NCI-H446 (cell line): ENCODE measurements around the gene IL17D.
A peak's percentile ranks its signal among the peaks of the same experiment; 100 is the strongest.
"Not testable (repeated sequence)": the region's sequence is repeated elsewhere in the genome, so short reads cannot be mapped to it uniquely, and the experiment has no call there.

Experiments used
- DNase-seq, 2 experiments: peaks; one replicate each; lab custom pipeline; 2025; lab: John Stamatoyannopoulos, UW

The IL17D gene, protein sequence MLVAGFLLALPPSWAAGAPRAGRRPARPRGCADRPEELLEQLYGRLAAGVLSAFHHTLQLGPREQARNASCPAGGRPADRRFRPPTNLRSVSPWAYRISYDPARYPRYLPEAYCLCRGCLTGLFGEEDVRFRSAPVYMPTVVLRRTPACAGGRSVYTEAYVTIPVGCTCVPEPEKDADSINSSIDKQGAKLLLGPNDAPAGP

DNA sequence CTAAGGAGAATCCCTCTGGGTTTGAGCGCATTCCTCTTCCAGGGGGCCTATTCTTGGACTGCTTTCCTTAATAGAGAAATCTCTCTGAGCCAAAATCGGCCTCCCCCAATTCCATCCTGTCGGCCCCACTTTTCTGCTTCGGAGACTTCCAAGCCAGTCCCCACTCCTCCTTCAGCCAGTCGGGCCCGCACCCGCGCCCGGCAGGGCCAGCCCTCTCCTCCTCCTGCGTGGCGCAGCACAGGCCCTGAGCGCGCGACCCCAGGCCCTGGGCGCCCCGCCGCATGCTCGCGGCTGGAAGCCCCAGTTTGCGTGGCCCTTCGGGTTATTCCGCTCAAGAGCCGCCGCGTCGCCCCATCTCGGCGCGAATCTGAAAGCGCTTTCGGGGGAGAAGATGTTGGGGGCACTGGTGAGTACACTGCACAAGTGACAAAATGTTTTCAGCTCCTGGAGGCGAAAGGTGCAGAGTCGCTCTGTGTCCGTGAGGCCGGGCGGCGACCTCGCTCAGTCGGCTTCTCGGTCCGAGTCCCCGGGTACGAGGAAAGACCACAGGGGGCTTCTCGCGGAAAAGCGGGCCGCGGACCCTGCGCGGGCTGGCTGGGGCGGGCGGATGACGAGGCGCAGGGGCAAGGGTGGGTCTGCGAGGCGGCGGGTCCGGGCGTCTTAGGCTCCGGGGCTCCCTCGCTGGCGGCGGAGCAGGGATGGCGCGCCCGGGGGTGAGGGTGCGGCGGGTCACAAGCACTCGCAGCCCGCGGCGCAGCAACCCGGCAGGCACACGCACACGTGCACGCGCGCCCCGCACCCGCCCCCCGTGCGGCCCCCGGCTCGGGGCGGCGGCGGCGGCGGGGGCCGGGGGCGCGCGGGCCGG, at the start of gene IL17D:
Gene IL17D, plus strand, starts transcription at position 785 of the 865 bp plus-strand sequence. CDS start 303 bp downstream, outside the sequence.
- peak in 1 of 2 experiments; percentile 23 for DNase-seq

DNA sequence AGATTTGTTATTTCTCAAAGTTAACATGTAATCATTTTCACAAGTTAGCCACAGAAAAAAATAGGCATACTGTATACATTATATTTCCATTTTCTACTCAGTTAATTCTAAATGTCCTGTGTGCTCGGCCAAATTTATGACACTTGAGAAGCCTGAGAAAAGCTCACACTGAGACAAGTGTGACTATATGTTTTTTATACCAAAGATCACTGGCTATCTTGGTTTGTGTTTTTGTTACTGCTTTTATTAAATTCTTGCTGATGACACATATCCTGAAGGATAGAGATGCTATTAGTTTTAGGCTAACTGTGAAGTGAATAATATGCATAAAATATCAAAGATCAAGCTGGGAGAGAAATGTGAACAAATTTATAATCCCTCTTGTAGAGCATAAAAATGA, 49.3 kb upstream of the IL17D start:
- no peak for DNase-seq

DNA sequence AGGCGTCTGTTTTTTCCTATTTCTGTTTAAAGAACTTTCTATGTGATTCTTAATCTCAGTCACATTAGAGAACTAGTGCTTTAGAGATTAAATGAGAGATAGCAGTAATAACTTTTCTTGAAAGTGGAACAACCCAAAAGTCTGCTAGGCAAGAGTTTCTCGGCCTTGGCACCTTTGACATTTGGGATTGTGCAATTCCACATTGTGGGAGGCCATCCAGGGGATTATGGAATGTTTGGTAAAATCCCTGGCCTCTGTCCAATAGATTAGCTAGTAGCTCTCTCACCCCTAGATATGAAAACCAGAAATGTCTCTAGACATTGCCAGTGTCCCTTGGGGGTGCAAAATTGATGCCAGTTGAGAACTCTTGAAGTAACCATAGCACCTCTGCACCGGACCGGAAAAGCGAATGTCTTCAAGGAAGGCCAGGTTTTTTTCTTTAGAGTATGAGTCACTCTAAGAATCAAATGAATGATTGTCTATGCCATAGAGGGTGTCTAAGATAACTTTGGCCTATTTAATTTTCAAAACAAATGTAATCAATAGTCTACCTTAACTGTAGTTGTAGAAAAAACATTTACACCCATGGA, 45.0 kb upstream of the IL17D start:
- DNase-seq: no peak

DNA sequence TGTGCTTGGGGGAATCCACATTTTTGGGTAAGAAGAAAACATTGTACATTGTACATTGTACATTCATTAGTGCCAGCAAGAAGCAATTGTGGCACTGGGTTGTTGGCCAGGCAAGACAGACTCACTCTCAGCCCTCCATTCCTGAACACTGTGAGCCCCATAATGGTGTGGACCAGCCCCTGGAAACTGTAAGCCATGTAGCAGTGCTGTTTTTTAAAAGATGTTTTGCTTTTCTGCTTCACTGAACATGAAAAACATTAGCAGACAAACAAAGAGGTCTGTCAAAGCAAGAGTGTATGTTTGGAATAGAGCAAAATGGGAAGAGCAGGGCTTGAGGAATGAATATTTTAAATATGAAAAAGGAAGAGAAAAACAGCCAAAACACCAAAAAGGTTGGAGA, 39.1 kb upstream of the IL17D start:
- no peak for DNase-seq

DNA sequence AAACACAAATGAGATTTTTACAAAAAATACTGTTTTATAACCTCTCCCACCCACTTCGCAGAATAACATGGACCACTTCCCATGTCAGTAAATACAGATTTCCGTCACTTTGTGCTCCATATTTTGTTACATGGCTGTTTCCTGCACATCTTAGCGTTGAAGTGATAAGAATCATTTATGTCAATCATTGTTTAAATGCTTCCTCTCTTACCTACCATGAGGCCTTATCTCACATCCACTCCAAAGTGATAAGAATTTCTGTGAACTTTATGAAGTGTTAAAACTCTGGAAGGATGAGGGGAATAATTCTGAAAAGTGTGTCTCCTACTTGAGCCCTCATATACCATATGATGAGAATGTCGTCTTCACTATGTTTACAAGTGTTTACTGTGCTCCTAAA, 36.6 kb upstream of the IL17D start:
- DNase-seq: no peak

DNA sequence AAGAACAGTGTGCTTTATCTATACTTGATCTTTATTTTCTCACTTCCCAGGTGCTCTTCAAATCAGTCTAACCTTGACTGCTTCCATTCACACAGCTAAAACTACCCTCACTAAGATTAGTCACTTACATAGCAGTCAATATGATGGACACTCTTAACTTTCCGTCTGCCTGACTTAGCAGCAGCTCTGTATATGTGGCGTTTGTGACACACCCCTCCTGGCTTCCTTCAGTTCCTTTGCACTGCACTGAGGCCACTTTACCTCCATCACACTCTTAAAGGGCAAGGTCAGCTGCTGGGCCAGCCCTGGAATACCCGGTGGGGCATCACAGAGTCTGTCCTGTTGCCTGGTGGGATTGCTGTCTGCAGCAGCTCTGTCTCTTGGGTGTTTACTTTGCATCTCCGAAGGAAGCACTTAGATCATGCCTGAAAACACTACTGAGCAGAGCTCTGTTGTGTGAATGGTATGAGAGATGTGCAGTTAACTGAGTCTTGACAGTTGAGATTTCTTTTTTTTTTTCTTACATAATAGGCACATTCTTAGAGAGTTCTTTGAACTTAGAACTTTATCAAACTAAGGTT, 35.6 kb upstream of the IL17D start:
- DNase-seq: no peak

DNA sequence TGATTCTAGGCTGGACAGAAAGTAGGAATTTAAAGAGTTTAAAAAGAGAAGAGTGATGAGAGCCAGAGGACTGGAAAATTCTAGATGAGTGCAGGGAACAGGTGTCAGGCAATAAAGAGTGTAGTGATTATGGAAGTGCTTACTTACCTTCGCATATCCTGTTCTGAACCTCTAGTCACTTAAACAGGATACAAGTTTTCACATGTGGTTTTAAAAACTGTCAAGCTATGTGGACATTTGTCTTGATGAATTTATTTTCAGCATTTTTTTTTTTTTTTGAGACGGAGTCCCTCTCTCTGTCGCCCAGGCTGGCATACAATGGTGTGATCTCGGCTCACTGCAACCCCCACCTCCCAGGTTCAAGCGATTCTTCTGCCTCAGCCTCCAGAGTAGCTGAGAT, 34.3 kb upstream of the IL17D start:
- no peak for DNase-seq

DNA sequence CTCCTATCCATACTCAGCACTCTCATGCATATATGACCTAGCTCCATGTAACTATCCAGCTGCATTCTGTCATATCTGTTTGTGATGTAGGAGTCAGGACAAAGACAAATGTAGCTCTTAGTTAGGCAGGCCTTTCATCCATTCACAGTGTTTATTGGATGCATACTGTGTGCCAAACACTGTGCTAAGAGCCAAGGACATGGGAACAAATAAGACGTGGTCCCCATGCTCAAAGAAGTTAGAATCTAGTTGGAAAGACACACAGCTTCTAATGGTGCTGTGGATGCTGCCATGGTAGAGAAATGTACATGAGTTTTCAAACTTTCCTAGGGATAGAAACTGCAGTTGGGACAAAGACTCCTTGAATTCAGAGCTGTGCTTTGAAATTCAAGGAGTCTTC, 31.7 kb upstream of the IL17D start:
- no peak for DNase-seq

DNA sequence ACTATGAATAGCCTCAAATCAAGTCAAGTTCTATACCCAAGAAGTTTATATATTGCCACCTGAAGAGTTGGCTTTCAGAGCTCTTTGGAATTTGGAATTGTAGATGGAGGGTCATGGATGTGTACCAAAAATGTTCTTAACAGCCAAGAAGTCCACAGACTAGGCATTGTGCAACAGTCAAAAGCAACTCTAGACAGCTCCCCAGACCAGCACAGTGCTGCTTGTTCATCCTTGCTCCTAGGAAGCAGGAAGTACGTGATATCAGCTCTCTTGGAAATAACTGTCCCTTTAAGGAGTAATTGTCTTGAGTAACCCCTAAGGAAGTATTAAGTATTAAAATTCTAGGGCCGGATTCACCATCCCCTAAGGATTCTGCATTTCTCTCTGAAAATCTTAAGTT, 30.7 kb upstream of the IL17D start:
- DNase-seq: no peak

DNA sequence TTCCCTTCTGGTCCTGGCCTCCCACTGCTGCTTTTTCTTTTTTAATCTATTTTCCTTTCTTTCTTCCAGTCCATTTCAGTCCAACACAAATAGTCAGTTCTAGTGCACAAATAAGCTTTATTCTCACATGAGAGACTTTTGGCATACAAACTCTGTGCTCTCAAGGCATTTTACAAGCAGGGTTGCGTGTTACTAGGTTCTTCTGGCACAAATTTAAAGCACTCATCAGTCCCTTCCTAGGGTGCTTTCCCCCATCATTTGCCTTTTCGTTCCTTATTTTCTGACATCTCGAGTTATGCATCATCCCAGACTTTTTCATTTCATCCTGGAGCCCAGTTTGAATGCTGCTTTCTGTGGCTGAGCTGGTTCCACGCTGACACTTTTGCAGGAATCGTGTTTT, 29.8 kb upstream of the IL17D start:
- DNase-seq: no peak

DNA sequence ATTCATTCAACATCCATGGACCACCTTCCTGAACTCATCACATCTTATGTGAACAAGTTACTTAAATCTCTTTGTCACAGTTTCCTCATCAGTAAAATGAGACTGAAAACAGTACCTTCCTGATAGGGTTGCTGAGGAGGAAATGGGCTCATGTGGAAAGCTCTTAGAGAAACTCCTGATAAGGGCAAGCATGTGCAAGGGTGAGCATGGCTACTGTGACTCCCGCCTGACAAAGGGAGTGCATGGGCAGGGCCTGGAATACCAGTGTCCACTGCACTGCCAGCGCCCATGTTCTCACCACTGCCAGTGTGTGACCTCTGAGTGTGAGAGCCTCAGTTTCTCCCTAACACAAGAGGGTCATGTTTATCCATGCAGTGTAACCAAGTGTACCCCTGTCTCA, 27.3 kb upstream of the IL17D start:
- DNase-seq: no peak

DNA sequence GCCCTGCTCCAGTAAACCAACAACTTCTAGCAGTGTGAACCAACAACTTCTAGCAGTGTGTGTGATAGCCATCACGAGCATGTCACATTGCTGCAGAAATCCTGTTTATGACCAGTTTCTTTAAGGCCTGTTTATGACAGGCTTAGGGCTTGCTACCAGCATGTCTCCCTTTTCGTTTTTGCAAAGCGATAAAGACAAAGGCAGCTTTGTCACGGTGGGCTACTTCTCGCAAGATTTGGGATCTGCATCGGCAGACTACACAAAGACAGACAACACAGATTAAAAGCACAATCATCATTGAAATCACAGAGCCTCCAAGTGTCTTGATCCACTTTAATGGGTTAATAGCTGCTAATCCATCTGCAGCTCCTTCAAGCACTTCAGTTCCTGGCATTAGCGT, 24.9 kb upstream of the IL17D start:
- DNase-seq: not testable (repeated sequence)

DNA sequence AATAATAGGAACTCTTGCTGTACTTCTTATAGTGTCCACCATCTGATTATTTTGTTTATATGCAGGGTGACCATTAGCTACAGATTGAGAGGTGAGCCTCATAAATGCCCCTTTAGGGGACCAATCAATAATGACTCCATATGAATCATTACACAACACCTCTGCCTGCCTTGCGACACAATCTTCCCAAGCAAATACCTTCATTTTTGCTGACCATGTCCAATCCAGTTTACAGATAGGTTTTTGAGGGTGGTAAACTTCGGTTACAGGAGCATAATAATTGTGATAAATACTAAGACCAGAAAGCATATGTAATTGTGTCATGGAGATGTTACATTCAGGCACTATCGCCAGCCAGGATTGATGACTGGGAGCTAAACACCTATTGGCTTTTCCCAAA, 23.6 kb upstream of the IL17D start:
- no peak for DNase-seq

DNA sequence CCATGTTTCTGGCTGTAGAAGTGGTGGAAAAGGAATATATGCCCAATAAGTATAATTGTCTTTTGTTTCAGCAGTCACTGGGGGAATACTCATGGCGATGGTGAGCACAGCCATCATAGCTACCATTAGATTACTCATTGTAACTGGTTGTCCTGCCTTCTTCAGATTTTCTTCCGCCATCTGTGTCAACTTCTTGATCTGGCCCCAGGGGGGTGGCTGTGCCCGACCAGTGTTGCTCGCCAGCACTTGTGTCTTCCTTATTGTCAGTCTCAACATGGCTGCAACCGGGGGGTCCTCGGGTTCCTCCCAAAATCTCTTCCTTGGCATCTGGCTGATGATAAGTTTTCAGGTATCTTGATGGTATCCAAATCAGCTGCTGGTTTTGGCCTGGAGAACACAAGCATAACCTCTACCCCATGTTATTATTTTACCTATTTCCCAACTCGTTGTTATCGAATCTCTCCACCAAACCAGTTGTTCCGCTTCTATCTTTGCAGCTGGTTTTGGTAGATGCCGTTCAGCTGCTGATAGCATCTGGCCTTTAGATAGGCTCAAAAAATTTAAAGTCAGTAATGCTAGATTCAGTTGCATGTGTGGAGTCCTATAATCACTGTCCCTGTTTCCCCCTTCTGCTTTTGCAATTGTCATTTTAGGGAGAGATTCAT, 23.0 kb upstream of the IL17D start:
- no peak for DNase-seq

DNA sequence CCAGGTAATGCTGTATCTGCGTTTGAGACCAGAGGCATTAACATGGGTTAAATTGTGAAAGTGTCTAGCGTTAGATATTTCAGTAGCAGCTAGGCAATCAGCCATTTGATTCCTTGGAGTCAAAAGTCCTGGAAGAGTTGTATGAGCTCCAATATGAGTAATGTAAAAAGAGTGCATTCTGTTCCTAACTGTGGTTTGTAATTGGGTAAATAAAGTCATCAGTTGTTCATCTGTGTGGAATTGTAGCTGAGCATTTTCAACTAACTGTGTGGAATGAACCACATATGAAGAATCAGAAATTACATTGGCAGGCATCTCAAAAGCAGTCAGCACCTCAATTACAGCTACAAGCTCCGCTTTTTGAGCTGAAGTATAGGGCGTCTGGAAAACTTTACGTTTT, 22.0 kb upstream of the IL17D start:
- not testable (repeated sequence) for DNase-seq

DNA sequence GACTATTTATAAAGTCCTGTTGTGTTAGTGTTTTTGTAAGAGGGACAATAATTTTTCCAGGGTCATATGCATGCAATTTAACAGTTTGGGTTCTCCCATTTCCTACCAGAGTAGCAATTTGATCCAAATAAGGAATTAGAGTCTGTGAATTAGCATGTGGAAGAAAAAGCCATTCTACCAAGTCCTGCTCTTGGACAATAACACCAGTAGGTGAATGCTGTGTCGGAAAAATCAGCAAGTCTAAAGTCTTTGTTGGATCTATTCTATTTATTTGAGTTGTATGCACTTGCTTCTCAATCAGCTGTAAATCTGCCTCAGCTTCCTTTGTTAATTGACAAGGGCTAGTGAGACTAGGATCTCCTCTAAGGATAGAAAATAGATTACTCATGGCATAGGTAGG, 21.4 kb upstream of the IL17D start:
- no peak for DNase-seq

DNA sequence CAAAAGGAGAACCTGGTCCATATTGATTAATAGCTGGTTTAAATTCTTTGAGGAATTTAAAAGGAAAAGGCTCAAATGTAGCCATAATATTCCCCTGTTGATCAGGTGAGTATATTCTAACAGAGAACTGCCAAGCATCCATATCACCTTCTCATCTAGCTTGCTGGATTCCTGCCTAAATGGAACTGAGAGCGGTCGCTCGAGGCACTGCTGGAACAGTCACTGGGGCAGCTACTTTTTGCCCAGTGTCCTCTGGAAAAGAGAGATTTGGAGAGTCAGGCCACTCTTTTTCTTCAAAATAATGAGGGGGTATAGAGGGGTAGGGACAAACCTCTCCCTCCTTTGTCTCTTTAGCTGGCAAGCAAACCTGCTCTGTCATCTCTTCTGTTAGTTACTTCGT, 19.5 kb upstream of the IL17D start:
- no peak for DNase-seq

DNA sequence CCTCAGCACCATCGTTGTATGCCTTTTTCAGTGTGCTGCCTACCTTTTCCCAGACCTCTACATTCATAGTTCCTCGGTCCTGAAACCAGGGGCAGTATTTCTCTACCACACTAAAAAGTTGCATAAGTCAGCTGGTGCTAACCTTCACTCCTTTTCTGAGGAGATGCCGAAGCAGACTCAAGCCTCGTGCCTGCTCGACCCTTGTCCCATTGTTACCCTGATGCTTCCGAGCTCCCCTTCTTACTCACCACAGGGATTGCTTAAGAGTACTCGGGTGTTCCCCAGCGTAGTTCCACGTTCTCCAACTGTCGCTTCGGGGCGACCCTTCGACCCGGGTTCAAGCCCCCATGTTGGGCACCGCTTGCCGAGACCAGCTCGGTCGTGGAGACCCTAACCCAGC, 19.0 kb upstream of the IL17D start:
- DNase-seq: no peak

DNA sequence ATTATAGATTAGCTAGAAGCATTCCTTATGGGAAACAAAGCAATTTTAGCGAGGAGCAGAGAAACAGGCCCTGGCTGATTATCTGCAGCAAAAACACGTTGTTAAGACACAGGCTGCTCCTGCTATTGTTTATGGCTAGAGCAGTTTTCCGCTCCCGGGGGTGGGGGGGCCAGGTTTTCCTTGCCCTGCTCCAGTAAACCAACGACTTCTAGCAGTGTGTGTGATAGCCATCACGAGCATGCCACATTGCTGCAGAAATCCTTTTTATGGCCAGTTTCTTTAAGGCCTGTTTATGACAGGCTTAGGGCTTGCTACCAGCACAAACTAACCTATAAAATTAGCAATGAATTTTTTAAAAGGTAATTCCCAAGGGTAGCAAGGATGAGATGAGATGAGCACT, 18.4 kb upstream of the IL17D start:
- DNase-seq: no peak

DNA sequence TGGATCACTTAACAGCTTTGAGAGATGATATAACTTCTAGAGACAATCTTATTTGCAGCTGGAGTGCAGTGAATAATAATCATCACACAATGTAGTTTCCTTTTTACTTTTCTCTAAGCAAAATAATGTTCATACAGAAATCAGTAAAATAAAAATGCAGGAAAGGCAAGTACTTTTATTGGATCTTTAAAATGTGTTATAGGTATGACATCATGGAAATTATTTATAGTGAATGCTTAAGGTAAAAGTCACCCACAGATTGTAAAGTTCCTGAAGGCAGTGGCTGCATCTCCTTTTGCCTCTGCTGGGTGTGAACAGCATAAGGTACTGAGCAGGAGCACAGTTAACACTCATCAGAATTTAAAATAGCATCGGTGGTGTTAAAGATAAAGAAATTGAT, 17.3 kb upstream of the IL17D start:
- DNase-seq: no peak

DNA sequence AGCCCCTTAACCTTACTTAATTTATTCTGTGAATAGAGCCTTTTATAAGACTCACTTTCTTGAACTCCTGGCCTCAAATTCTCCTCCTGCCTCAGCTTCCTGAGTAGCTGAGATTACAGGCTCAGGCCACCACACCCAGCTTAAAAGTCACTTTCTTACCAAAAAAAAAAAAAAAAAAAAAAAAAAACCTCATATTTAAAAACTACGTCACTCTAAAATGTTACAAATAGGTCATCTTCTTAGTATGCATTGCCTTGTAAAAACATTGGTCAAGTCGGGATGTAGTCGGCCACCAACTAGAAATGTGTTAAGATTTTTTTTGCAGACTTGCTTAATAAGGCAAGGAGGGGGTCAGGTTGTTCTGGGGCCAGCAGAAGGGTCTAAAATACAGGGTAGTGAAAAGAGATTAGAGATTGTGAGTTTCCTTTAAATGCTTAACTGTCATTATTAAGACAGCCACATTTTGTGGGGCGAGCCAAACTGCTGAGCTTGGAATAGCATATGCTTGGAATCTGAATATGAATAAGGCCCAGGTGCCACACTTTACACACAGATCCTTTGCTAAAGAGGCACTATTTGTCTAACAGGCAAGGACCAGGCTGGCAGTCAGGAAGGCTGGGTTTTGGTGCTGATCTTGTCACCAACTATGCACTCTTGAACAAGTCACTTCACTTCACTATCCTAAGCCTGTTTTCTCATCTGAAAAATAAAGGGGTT, 16.5 kb upstream of the IL17D start:
- no peak for DNase-seq

DNA sequence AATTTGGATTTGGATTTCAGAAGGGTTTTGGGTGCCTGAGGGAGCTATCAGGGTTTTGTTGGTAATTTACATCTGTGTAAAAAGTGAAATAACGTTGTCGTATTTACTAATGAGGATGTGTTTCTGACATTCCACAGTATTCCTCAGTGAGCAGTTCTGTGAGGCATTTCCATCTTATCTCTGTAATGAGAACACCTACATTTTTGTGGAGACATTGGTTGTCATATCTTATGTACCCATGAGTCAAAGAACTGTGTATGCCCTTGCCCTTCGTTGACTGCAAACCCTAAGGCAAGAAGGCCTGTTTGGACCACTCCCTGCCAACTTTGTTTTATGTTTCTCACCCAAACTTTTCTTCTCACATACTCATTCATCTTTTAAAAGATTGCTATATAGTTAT, 14.2 kb upstream of the IL17D start:
- no peak for DNase-seq
